Lung (tissue), 12 donors: ENCODE results near the gene SPATA3. TPM values are rescaled to one million over a fixed set of nuclear protein-coding genes. Genes with fewer than 3 reads are reported as not detected.

ENCODE experiments used
- ATAC-seq: fragments of 200-7000 bp; cut with Tn5 transposase; one replicate; pipeline ENCODE4 v1.9.1; 2020; ENCODE audit warnings: moderate number of reproducible peaks; ENCODE audit not compliant: insufficient read depth, low FRiP score
- DNase-seq, 3 donors: peaks; one replicate each; pipeline ENCODE4 v3.0.0-alpha.2; 2013 to 2017
- H3K27ac ChIP-seq, 2 donors: one replicate each; pipeline ENCODE4 v1.5.1; 2013; ENCODE audit warnings: mild to moderate bottlenecking in 2 of 2, moderate library complexity in 2 of 2, control low read depth in 1 of 2, inconsistent platforms in 1 of 2, low read depth in 1 of 2, low read length in 1 of 2
- H3K27me3 ChIP-seq, 3 donors: one replicate each; pipeline ENCODE4 v1.5.1; 2013; ENCODE audit warnings: low read length in 2 of 3; ENCODE audit not compliant: control insufficient read depth in 3 of 3, insufficient read depth in 3 of 3
- H3K36me3 ChIP-seq, 4 donors: one replicate each; pipeline ENCODE4 v1.5.1; 2013; ENCODE audit warnings: low read length in 4 of 4, mild to moderate bottlenecking in 1 of 4, moderate library complexity in 1 of 4; ENCODE audit not compliant: control insufficient read depth in 4 of 4, insufficient read depth in 4 of 4
- H3K4me1 ChIP-seq, 5 donors: one replicate each; pipeline ENCODE4 v1.5.1; 2013; ENCODE audit warnings: low read length in 5 of 5, mild to moderate bottlenecking in 2 of 5, moderate library complexity in 1 of 5; ENCODE audit not compliant: control insufficient read depth in 5 of 5, insufficient read depth in 5 of 5
- H3K4me3 ChIP-seq: one replicate; pipeline ENCODE4 v1.5.1; 2013; ENCODE audit warnings: mild to moderate bottlenecking, control low read depth, moderate library complexity
- H3K9ac ChIP-seq, 2 donors: one replicate each; pipeline ENCODE4 v1.5.1; 2013; ENCODE audit warnings: low read length in 2 of 2, control low read depth in 1 of 2; ENCODE audit not compliant: insufficient read depth in 1 of 2
- H3K9me3 ChIP-seq, 4 donors: one replicate each; pipeline ENCODE4 v1.5.1; 2013; ENCODE audit warnings: low read length in 3 of 4, mild to moderate bottlenecking in 1 of 4, moderate library complexity in 1 of 4; ENCODE audit not compliant: control insufficient read depth in 4 of 4, insufficient read depth in 3 of 4
- CTCF ChIP-seq: IDR thresholded peaks from 2 replicates; pipeline ENCODE4 v1.5.1; 2012; ENCODE audit warnings: mild to moderate bottlenecking; ENCODE audit errors: control extremely low read depth, extremely low read depth
- WGBS, 2 donors: extraction: QIAGEN DNeasy Blood & Tissue Kit; methylation state at CpG; one replicate each; pipeline ENCODE4 v1.1.7; 2013; 5-methylcytosine and 5-hydroxymethylcytosine counted together
- polyA plus RNA-seq, 2 donors: library from polyadenylated mRNA; stranded (reverse); fragments of 200-250 nt; gene quantifications; one replicate each; pipeline ENCODE4 v1.2.1, GENCODE V29; 2013
- total RNA-seq, 2 donors: library from RNA; depleted of rRNA in 1 of 2; stranded (reverse); fragments of >200 nt in 1 of 2; gene quantifications; one replicate each; pipeline ENCODE4 v1.2.1, GENCODE V29; 2014 to 2021
- donor health status: control.
- donor health status: control.
- donor health status: Bipolar disorder and iron deficiency.
- donor health status: healthy.
- donor health status: DM: yes; HTN: yes; CAD: no.

SPATA3 gene
- total and polyA plus RNA-seq, 4 donors = not detected

DNA sequence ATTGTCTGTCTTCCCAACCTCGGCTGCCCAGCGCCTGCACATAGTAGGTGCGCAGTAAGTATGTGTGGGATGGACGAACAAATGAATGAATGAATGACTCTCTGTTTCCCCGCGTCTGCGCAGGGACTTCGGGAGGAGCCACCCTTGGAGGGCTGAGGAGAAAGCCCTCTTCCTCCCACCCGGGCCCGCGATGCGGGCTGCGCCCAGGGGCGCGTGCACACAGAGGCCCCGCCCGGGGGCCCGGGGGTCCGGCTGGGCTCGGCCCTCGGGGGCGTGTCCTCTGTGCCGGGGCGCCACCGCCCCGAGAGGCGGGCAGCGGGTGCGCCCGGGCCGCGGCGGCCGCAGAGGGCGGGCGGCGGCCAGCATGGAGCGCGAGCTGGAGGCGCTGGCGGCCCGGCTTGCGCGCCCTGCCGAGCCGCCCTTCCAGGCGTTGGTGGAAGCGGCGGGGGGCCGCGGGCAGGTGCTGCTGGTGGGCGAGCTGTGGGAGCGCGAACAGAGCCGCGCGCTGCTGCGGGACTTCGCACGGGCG, 41.3 kb downstream of the SPATA3 start, which contains the start of gene C2orf72:
Gene C2orf72 (plus strand): TSS at position 322 of the 529 bp plus-strand sequence. CDS start 43 bp downstream, at position 365.
- WGBS, 2 donors = 1 to 2% methylated on average over 47 to 61 of the region's 61 CpGs
- no peak within 1 kb of the TSS for H3K27ac ChIP-seq
- peaks cover 0 to 7% (median 0%) of the 10 kb centered on the region in 4 donors for H3K9me3 ChIP-seq
- ATAC-seq (no peak), DNase-seq (peak in 1 of 3 donors; percentile 19)
- H3K36me3 ChIP-seq = no peaks in the 10 kb centered on the region
- H3K9ac ChIP-seq = no peak within 1 kb of the TSS
- peak within 1 kb of the TSS; percentile 8 for H3K4me3 ChIP-seq
- no peak for TF ChIP-seq CTCF
- peaks cover 0 to 60% (median 26%) of the 10 kb centered on the region in 3 donors for H3K27me3 ChIP-seq
- H3K4me1 ChIP-seq = peaks cover 0 to 10% (median 0%) of the 10 kb centered on the region in 5 donors

DNA sequence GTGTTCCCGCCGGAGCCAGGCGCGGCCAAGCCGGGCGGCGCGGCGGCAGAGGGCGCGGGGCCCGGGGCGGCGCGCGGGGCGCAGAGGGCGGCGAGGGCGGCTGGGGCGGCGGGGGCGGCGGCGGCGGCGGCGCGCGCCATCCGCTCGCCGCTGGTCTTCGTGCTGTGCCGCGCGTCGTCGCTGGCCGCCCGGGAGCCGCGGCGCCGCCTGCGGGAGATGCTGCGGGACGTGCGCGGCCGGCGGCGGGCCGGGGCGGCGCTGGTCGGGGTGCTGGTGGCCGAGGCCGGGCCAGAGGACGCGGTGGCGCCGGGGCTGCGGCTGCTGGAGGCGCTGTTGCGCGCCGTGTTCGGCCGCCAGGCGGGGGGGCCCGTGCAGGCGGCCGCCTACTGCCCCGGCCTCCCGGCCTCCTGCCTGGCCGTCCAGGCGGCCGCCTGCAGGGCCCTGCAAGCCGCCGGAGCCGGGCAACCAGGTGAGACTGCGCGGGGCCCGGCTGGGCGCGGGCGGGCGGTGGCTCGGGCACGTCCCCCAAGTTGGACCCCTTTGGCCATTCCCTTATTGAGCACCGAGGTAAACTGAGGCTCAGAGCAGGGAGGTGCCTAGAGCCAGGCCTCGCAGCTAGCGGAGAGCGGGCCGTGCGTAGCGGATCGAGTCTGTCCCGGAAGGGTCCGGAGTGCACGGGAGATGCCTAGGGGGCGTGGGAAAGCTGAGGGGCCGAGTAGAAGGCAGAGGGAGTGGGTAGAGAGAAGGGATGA, 42.0 kb downstream of the SPATA3 start:
- peaks cover 0 to 58% (median 29%) of the 10 kb centered on the region in 3 donors for H3K27me3 ChIP-seq
- H3K9me3 ChIP-seq = peaks cover 0 to 7% (median 0%) of the 10 kb centered on the region in 4 donors
- H3K4me3 ChIP-seq = peak overlapping the region; percentile 8
- no peak overlapping the region for H3K27ac ChIP-seq
- peaks cover 0 to 10% (median 0%) of the 10 kb centered on the region in 5 donors for H3K4me1 ChIP-seq
- no peaks in the 10 kb centered on the region for H3K36me3 ChIP-seq
- ATAC-seq (no peak), DNase-seq (peak in 1 of 3 donors; percentile 18)
- 1 to 2% methylated on average over 64 to 104 of the region's 104 CpGs for WGBS, 2 donors
- TF ChIP-seq CTCF = no peak
- H3K9ac ChIP-seq = no peak overlapping the region

DNA sequence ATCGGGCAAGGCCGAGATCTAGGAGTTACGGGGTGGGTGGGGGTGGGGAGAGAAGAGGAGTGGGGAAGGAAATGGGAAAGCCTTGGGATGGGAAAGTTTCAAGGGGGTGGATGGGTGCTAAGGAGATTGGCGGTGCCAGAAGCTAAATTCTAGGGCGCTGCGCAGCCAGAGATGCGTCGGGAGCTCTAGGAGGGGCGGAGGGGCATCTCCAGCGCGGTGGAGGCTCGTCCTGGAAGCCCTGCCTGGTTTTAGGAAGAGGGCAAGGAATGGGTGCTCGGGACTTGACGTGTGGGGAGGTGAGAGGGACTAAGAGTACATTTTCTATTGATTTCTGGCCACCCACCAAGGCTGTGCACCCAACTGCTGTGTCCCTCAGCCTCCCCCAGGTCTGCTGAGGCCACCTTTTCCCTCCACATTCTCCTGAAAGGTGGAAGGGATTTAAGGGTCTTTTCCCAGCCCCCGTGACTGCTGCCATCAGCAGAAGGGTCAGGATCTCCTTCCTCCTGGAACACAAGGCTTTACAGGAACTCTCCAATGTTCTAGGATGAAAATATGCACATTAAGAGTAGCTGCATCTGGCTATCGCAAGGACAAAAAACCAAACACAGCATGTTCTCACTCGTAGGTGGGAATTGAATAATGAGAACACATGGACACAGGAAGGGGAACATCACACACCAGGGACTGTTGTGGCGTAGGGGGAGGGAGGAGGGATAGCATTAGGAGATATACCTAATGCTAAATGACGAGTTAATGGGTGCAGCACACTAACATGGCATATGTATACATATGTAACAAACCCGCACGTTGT, 42.8 kb downstream of the SPATA3 start:
- 19 to 22% methylated on average over 21 of the region's 21 CpGs for WGBS, 2 donors
- Histone ChIP-seq H3K4me3 (no peak overlapping the region), H3K27me3 (peaks cover 0 to 58% (median 29%) of the 10 kb centered on the region in 3 donors), H3K27ac (no peak overlapping the region), H3K4me1 (peaks cover 0 to 10% (median 0%) of the 10 kb centered on the region in 5 donors), H3K9me3 (peaks cover 0 to 7% (median 0%) of the 10 kb centered on the region in 4 donors), H3K36me3 (no peaks in the 10 kb centered on the region), H3K9ac (no peak overlapping the region)
- no peak for TF ChIP-seq CTCF
- ATAC-seq (no peak), DNase-seq (no peak)
